H1 (cell line): ENCODE measurements around the gene FSIP1. TPM values are rescaled to one million over a fixed set of nuclear protein-coding genes. Genes with fewer than 3 reads are reported as not detected.

Source experiments
- CTCF ChIA-PET: fragments of 300-600 bp; sonication (Branson Sonifier 250); formaldehyde crosslinking; loops from one replicate; lab custom pipeline; 2021; ENCODE audit not compliant: partially characterized antibody; lab: Charles Lee
- POLR2A ChIA-PET: fragments of 300-600 bp; sonication (Branson Sonifier 250); formaldehyde crosslinking; loops from one replicate; lab custom pipeline; 2021; ENCODE audit warnings: inconsistent platforms; ENCODE audit not compliant: partially characterized antibody; lab: Charles Lee
- DNase-seq, 2 experiments: peaks; one replicate each; pipeline versions ENCODE4 v3.0.0 to v3.0.0-alpha.2; 2010 to 2022; ENCODE audit warnings: low spot score in 2 of 2, low read depth in 1 of 2, mixed read lengths in 1 of 2
- FAIRE-seq: peaks from 2 replicates; lab custom pipeline; 2011; peaks lifted over from hg19 to GRCh38; lab: Jason Lieb, UNC
- H2AFZ ChIP-seq: 2 replicates; pipeline ENCODE4 v1.8.1; 2012; ENCODE audit warnings: low read length, inconsistent platforms
- H2AK5ac ChIP-seq: 2 replicates; pipeline ENCODE4 v1.6.1; 2013; ENCODE audit warnings: low read depth, low read length
- H2BK120ac ChIP-seq: replicated peaks from 2 replicates; pipeline ENCODE3; 2013; ENCODE audit warnings: low read depth, low read length, inconsistent platforms
- H2BK12ac ChIP-seq: 2 replicates; pipeline ENCODE4 v1.6.1; 2013; ENCODE audit warnings: low read depth, low read length
- H2BK15ac ChIP-seq: 2 replicates; pipeline ENCODE4 v1.6.1; 2013; ENCODE audit warnings: low read length
- H2BK20ac ChIP-seq: 2 replicates; pipeline ENCODE4 v1.6.1; 2013; ENCODE audit warnings: low read length
- H2BK5ac ChIP-seq: 2 replicates; pipeline ENCODE4 v1.6.1; 2013; ENCODE audit warnings: low read depth, low read length
- H3K14ac ChIP-seq: 2 replicates; pipeline ENCODE4 v1.6.1; 2013; ENCODE audit warnings: inconsistent platforms; ENCODE audit not compliant: insufficient read length
- H3K18ac ChIP-seq: 2 replicates; pipeline ENCODE4 v1.6.1; 2013; ENCODE audit warnings: low read length; ENCODE audit errors: extremely low read depth
- H3K23ac ChIP-seq: 2 replicates; pipeline ENCODE4 v1.6.1; 2013; ENCODE audit warnings: inconsistent platforms; ENCODE audit not compliant: insufficient read length
- H3K23me2 ChIP-seq: 2 replicates; pipeline ENCODE4 v1.6.1; 2013; ENCODE audit warnings: low read depth, low read length
- H3K27ac ChIP-seq: 2 replicates; pipeline ENCODE4 v1.6.1; 2011; ENCODE audit warnings: low read depth, low read length, inconsistent platforms
- H3K27me3 ChIP-seq, 4 experiments: replicated peaks in 1 of 4; 1 replicate in 1 of 4; 2 replicates in 3 of 4; pipeline versions ENCODE4 v1.6.1 to v1.8.1; 2011 to 2013; ENCODE audit warnings: low read length in 3 of 4, mild to moderate bottlenecking in 3 of 4, inconsistent platforms in 2 of 4, mixed read lengths in 2 of 4, moderate library complexity in 1 of 4; ENCODE audit not compliant: control insufficient read depth in 3 of 4, insufficient read depth in 3 of 4; ENCODE audit errors: extremely low read depth in 1 of 4
- H3K36me3 ChIP-seq, 4 experiments: 2 replicates each; pipeline versions ENCODE4 v1.6.1 to v1.8.1; 2011 to 2013; ENCODE audit warnings: mild to moderate bottlenecking in 4 of 4, low read length in 3 of 4, moderate library complexity in 2 of 4, control low read depth in 1 of 4, inconsistent platforms in 1 of 4; ENCODE audit not compliant: insufficient read depth in 4 of 4, control insufficient read depth in 2 of 4
- H3K4ac ChIP-seq: replicated peaks from 2 replicates; pipeline ENCODE3; 2013; ENCODE audit warnings: low read length, low read depth, mixed read lengths, inconsistent platforms; ENCODE audit not compliant: insufficient read length
- H3K4me1 ChIP-seq, 4 experiments: replicated peaks in 1 of 4; 1 replicate in 1 of 4; 2 replicates in 3 of 4; pipeline versions ENCODE4 v1.6.1 to v1.8.1; 2011 to 2013; ENCODE audit warnings: low read length in 3 of 4, inconsistent platforms in 2 of 4, mixed read lengths in 1 of 4; ENCODE audit not compliant: insufficient read depth in 4 of 4, control insufficient read depth in 3 of 4
- H3K4me2 ChIP-seq, 2 experiments: 2 replicates each; pipeline versions ENCODE4 v1.6.1 to v1.8.1; 2011 to 2013; ENCODE audit warnings: low read depth in 2 of 2, low read length in 2 of 2, control low read depth in 1 of 2, inconsistent platforms in 1 of 2, mild to moderate bottlenecking in 1 of 2; ENCODE audit not compliant: insufficient read depth in 1 of 2
- H3K4me3 ChIP-seq, 4 experiments: fragments of 200-600, 300-600 bp in 1 of 4; sonication (generic), shearing (Covaris generic), sonication (Bioruptor Twin) in 1 of 4; 2 replicates each; pipeline versions ENCODE4 v1.5.1 to v1.8.1; 2011 to 2016; ENCODE audit warnings: low read length in 4 of 4, low read depth in 3 of 4, control low read depth in 2 of 4, inconsistent platforms in 2 of 4, mild to moderate bottlenecking in 2 of 4, mixed read lengths in 1 of 4, moderate library complexity in 1 of 4; ENCODE audit not compliant: insufficient read depth in 2 of 4; ENCODE audit errors: extremely low read depth in 1 of 4
- H3K56ac ChIP-seq: replicated peaks from 2 replicates; pipeline ENCODE3; 2013; ENCODE audit warnings: low read depth, mild to moderate bottlenecking, mixed read lengths, low read length, inconsistent platforms; ENCODE audit not compliant: insufficient read length
- H3K79me1 ChIP-seq: 2 replicates; pipeline ENCODE4 v1.6.1; 2013; ENCODE audit warnings: low read depth, low read length, control low read depth
- H3K79me2 ChIP-seq, 2 experiments: 2 replicates each; pipeline versions ENCODE4 v1.6.1 to v1.8.1; 2012 to 2013; ENCODE audit warnings: low read length in 2 of 2, mild to moderate bottlenecking in 2 of 2, inconsistent platforms in 1 of 2; ENCODE audit not compliant: insufficient read depth in 2 of 2, control insufficient read depth in 1 of 2
- H3K9ac ChIP-seq, 4 experiments: replicated peaks in 1 of 4; 1 replicate in 1 of 4; 2 replicates in 3 of 4; pipeline versions ENCODE4 v1.6.1 to v1.8.1; 2011 to 2013; ENCODE audit warnings: low read depth in 3 of 4, low read length in 3 of 4, control low read depth in 2 of 4, mild to moderate bottlenecking in 2 of 4, moderate library complexity in 2 of 4, inconsistent platforms in 1 of 4; ENCODE audit errors: extremely low read depth in 1 of 4
- H3K9me3 ChIP-seq, 2 experiments: 2 replicates each; pipeline versions ENCODE4 v1.6.1 to v1.8.1; 2012 to 2013; ENCODE audit warnings: mild to moderate bottlenecking in 2 of 2, moderate library complexity in 2 of 2, control low read depth in 1 of 2, inconsistent platforms in 1 of 2, low read depth in 1 of 2, low read length in 1 of 2, mixed read lengths in 1 of 2; ENCODE audit not compliant: insufficient read depth in 2 of 2
- H4K20me1 ChIP-seq, 2 experiments: replicated peaks in 1 of 2; 2 replicates each; pipeline versions ENCODE3 to v1.8.1; 2011 to 2013; ENCODE audit warnings: inconsistent platforms in 2 of 2, low read length in 2 of 2, mild to moderate bottlenecking in 1 of 2; ENCODE audit not compliant: insufficient read depth in 2 of 2, control insufficient read depth in 1 of 2
- H4K5ac ChIP-seq: 2 replicates; pipeline ENCODE4 v1.6.1; 2013; ENCODE audit warnings: low read length, low read depth, mixed read lengths, inconsistent platforms; ENCODE audit not compliant: insufficient read length
- H4K8ac ChIP-seq: 2 replicates; pipeline ENCODE4 v1.8.0; 2013; ENCODE audit warnings: mild to moderate bottlenecking, moderate library complexity, low read length, inconsistent platforms; ENCODE audit not compliant: insufficient read depth; ENCODE audit errors: extremely low read depth
- H4K91ac ChIP-seq: replicated peaks from 2 replicates; pipeline ENCODE3; 2013; ENCODE audit warnings: low read length, mixed read lengths, inconsistent platforms; ENCODE audit not compliant: insufficient read length
- CBX8 ChIP-seq: fragments of 300-800, 300-1000 bp; sonication (generic); IDR thresholded peaks from 2 replicates; pipeline ENCODE4 v1.7.1; 2016; ENCODE audit warnings: low read depth, low read length, borderline replicate concordance
- CTBP2 ChIP-seq: IDR thresholded peaks from 2 replicates; pipeline ENCODE4 v1.7.0; 2011; ENCODE audit warnings: borderline replicate concordance, mild to moderate bottlenecking, moderate library complexity, mixed read lengths, low read length; ENCODE audit not compliant: insufficient read depth, insufficient read length
- JUN ChIP-seq: IDR thresholded peaks from 2 replicates; pipeline ENCODE4 v1.6.1; 2011; ENCODE audit warnings: low read depth, mild to moderate bottlenecking, improper control_type of control experiment, low read length
- JUND ChIP-seq: IDR thresholded peaks from 2 replicates; pipeline ENCODE4 v1.6.1; 2011; ENCODE audit warnings: mild to moderate bottlenecking, improper control_type of control experiment, low read length
- RFX5 ChIP-seq: IDR thresholded peaks from 2 replicates; pipeline ENCODE4 v1.6.1; 2011; ENCODE audit warnings: low read depth, low read length, improper control_type of control experiment, borderline replicate concordance
- SIRT6 ChIP-seq: IDR thresholded peaks from one replicate; pipeline ENCODE4 v1.7.1; 2012; ENCODE audit warnings: low read length, inconsistent platforms
- WGBS, 2 experiments: shearing (Covaris generic) in 1 of 2; methylation state at CpG; one replicate each; pipeline versions ENCODE4 v1.1.6 to v1.1.7; 2013 to 2015; ENCODE audit warnings: low lambda C conversion rate in 2 of 2, mixed read lengths in 2 of 2, inconsistent platforms in 1 of 2, low coverage in 1 of 2, missing lambda C conversion rate in 1 of 2; ENCODE audit not compliant: insufficient replicate concordance in 2 of 2, insufficient coverage in 1 of 2, insufficient read length in 1 of 2; ENCODE audit errors: extremely low coverage in 1 of 2, missing lambda C conversion rate in 1 of 2; 5-methylcytosine and 5-hydroxymethylcytosine counted together
- polyA plus RNA-seq, 7 experiments: library from polyadenylated mRNA; depleted of rRNA in 3 of 7; stranded (reverse) in 5 of 7; unstranded in 2 of 7; fragments of >200 nt in 5 of 7; fragments of 200-250 nt in 2 of 7; gene quantifications; 1 replicate in 5 of 7; 2 replicates in 1 of 7; 4 replicates in 1 of 7; pipeline versions ENCODE4 v1.2.1 to v1.2.3, GENCODE V29; 2011 to 2013; ENCODE audit warnings: missing spikeins in 2 of 7, mixed read lengths in 2 of 7
- total RNA-seq: library from RNA; stranded (reverse); fragmentation: NEBNext Ultra II Directional; extraction: Animal tissue kit (Norgen Biotek cat#: 25700); gene quantifications from 2 replicates; pipeline ENCODE4 v1.2.1, GENCODE V29; 2021

FSIP1 gene
- total and polyA plus RNA-seq, 2 of the 8 experiments (the other 6 are each of a cell fraction or from before 2014, with no cell fraction given) = 0.18 to 1.3 TPM

DNA sequence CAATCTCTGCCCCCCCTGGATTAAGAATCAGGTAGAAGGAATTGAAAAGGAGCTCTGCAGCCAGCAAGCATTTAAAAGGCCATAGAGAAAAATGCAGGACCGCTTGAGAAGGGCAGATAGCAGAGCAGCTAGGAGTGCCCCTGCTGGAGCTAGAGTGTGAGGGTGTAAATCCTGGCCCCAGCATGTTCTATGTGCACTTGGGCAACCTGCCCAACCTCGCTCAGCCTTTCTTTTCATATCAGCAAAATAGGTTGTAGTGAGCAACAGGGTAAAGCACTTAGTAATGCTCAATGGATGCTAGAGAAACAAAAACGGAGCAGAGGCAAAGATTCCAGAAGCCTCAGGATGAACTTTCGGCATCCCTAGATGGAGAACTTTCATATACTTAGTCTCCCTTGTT lies 226.8 kb downstream of the FSIP1 start:
- H2BK20ac ChIP-seq = no peak overlapping the region
- no peak overlapping the region for H2AFZ ChIP-seq
- no peak overlapping the region for H4K8ac ChIP-seq
- TF ChIP-seq CBX8 (no peak), SIRT6 (no peak), JUN (no peak), RFX5 (no peak), CTBP2 (no peak), JUND (no peak)
- H2BK12ac ChIP-seq = no peak overlapping the region
- no peak overlapping the region for H3K27ac ChIP-seq
- H3K4me1 ChIP-seq = peaks cover 0 to 5% (median 0%) of the 10 kb centered on the region in 4 experiments; a peak in 1 of 7 replicates
- no peak overlapping the region for H2AK5ac ChIP-seq
- DNase-seq (no peak), FAIRE-seq (no peak)
- H3K27me3 ChIP-seq = no peaks in the 10 kb centered on the region
- H3K79me1 ChIP-seq = no peaks in the 10 kb centered on the region
- no peak overlapping the region for H3K4me3 ChIP-seq
- H3K14ac ChIP-seq = no peak overlapping the region
- no peaks in the 10 kb centered on the region for H3K9me3 ChIP-seq
- no peak overlapping the region for H3K56ac ChIP-seq
- no peak overlapping the region for H3K23ac ChIP-seq
- H3K79me2 ChIP-seq = no peaks in the 10 kb centered on the region
- H3K4ac ChIP-seq = no peak overlapping the region
- no peak overlapping the region for H4K91ac ChIP-seq
- WGBS, 2 experiments = 82% methylated on average over 4 of the region's 4 CpGs; no CpG with 5 or more reads in 1 of the 2 experiments
- no peak overlapping the region for H4K5ac ChIP-seq
- H3K23me2 ChIP-seq = no peaks in the 10 kb centered on the region
- H2BK5ac ChIP-seq = no peak overlapping the region
- H3K9ac ChIP-seq = no peak overlapping the region
- ChIA-PET POLR2A (interaction anchor here (2.2 kb wide), 1 partner anchor 25 kb away, joined by 13 read pairs; the partner anchor contains the start of gene THBS1), CTCF (interaction anchor here (1.1 to 4.8 kb wide), 4 partner anchors 12 to 46 kb away, joined by 3 to 21 read pairs (median 6); no protein-coding TSS in a partner anchor)
- H3K18ac ChIP-seq = no peak overlapping the region
- no peak overlapping the region for H2BK15ac ChIP-seq
- no peak overlapping the region for H2BK120ac ChIP-seq
- no peaks in the 10 kb centered on the region for H3K36me3 ChIP-seq
- no peak overlapping the region for H3K4me2 ChIP-seq
- no peaks in the 10 kb centered on the region for H4K20me1 ChIP-seq
